ENCODE data around the gene PTCH2.

GRCh38 chr1:44842862-44843655 lies at the start of gene PTCH2:
- TF ChIP-seq CTCF (IDR thresholded peaks at IDR 0.05) (no peak), POLR2A (IDR thresholded peaks at IDR 0.05) (no peak)
